NCI-H2227 (cell line): Measurements from ENCODE around the gene LONP2.
"Not testable (repeated sequence)": the region's sequence is repeated elsewhere in the genome, so short reads cannot be mapped to it uniquely, and the experiment has no call there.

Experiments used
- DNase-seq: peaks from one replicate; lab custom pipeline; 2025; ENCODE audit not compliant: unreplicated experiment; lab: John Stamatoyannopoulos, UW

The LONP2 gene

DNA sequence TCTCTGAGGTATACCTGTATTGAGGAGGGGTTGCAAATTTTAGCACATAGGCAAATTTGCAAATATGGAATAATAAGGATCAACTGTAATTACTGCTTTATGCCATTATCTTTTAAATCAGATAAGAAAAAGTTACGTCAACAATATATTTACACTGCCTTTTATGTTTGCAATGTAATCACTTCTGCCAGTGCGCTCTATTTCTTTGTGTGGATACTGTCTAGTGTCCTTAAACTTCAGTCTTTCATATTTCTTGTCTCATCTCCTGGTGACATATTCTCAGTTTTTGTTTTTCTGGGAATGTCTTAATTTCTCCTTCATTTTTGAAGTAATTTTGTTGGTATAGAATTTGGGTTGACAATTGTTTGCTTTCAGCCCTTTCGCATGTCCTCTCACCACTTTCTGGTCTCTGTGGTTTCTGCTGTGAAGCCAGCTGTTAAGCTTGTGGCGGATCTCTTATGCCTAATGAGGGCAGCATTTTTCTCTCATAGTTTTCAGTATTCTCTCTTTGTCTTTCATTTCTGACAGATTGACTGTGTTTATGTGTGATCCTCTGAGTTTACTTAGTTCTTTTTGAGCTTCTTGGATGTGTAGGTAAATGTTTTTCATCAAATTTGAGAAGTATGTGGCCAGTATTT, 40.8 kb downstream of the LONP2 start:
- no peak for DNase-seq

DNA sequence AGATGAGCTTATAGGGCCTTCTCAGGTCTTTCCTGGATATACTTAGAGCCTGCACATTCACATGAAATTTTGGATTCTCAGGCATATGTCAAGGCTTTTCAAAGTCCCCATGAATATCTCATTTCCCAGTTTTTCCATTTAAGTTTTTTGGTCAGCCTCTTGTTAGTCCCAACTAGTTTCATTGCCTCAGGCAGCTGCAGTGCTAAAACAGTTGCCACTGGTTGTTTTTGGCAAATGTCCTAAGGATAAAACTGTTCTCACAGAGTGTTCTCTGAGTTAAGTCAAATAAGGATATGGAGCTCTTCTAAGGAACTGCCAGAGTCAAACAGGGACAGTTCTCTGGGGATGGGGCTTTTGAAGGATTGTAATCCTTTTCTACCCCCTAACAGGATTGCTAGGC, 43.1 kb downstream of the LONP2 start:
- no peak for DNase-seq

DNA sequence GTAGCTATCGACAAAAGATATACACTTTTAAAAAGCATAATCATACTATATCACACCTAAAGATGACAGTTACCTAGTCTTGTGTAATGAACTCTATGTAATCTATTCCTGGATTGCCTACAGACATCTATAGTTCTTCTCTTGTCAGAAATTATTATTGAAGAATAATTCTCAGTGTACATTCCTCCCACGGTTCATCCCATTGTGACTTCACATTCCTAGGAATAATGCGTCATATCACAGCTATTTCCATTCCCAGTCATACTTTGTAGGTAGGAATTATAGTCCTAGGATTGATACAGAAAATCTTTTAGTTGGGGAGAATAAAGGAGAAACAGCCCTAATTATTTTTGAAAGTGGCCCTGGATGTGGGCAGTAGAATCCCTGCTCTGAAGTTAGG, 47.2 kb downstream of the LONP2 start:
- no peak for DNase-seq

DNA sequence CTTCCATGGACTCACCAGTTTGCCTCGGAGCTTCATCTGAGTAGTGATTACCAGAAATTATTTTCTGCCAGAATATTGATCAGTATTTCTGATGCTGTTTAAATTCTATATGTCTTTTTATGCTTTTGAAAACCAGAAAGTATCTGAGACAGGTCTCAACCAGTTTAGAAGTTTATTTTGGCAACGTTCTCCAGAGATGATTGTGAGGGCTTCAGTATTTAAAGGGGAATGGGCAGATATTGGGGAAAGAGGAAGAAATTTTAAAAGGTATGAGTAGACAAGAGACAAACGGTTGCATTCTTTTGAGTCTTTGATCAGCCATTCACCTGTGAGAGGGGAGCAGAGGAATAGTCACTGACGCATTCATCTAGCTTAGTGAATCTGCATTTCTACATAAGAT, 47.7 kb downstream of the LONP2 start:
- DNase-seq: no peak

DNA sequence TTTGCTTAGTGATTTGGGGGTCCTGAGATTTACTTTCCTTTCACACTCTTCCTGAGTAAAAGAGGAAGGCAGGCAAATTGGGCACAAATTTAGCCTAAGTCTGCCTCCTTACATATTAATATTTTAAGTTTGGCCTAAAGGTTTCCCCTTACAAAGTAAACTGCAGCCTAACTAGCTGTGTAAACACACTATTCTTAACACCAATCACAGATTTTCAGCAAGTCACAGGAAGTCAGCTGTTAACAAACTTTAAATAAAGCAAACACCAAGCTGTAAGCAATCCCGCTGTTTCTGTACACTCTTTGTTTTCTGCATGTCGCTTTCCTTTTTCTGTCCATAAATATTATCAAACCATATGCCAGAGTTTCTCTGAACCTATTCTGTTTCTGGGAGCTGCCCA, 48.4 kb downstream of the LONP2 start:
- DNase-seq: no peak

DNA sequence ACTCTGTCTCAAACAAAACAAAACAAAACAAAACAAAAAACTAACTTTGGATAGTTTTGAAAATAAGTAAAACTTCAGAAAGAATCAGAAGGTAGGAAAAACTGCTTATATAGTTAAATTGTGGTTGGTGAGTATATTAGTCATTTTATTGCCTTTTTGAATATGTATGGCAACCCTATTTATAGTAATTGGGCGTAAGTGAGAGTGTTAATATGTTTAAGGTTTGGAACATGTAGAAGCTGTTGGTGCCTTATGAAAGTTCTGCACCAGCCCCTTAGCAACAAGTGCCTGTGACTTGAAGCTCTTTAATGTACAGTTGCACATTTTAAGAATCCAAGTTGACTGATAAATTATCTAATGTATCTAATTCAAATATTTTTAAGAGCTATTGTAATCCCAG, 50.6 kb downstream of the LONP2 start:
- DNase-seq: no peak

DNA sequence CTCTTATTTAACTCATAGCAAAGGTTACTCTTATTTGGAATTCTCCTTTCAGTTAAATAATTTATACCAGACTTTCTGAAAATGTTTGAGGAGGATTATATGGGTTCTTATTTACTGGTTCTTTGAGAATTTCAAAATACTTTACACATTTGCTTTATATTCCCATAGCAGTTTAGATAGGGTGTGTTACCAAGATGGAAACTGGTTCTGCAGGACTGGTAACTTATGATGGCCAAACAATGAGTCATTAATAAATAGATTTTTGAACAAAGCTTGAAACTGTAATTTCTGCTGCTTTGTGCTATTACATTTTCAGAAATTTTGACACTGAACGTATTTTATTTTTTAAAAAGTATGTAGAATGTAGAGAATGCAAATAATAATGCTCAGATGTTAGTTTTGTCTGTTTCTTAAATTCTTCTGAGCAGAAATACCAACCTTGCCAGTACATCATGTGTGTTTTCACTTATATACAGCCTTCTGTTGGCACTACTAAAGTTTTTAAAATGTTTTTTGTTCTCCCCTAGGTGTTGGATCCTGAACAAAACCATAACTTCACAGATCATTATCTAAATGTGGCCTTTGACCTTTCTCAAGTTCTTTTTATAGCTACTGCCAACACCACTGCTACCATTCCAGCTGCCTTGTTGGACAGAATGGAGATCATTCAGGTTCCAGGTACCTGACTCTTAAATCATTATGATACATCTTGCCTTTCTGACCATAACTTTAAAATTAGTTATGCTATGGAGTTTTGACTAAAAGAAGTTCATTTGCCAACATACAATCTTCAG, 51.6 kb downstream of the LONP2 start:
- no peak for DNase-seq

DNA sequence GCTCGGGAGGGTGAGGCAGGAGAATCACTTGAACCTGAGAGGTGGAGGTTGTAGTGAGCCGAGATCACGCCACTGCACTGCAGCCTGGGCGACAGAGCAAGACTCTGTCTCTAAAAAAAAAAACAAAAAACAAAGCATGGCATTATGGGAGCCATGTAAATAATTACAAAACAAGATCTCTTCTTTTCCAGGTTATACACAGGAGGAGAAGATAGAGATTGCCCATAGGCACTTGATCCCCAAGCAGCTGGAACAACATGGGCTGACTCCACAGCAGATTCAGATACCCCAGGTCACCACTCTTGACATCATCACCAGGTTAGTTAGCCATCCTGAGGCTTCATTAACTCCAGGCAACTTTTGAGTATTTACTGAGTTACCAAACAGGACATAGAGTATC, 55.4 kb downstream of the LONP2 start:
- DNase-seq: no peak

DNA sequence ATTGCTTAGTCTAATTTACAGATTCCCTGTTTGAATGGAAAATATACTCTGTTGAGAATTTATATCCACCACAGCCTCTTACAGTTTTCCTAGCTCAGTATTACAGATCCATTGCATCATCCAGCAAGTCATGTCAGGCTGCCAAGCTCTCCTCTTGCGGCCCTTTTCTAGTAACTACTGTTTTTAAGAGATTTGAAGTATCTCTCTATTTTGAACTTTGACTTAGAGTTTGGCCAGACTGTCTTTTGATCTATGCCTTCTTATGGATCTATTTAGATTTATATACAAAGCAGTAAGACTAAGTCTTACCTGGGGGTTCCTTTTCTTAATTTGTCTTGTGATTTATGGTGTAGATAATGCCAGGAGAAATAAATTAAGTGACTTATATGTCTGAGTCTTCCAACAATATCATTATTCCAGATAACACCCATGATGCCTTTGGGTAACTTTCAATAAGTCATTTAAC, 56.3 kb downstream of the LONP2 start:
- DNase-seq: no peak

DNA sequence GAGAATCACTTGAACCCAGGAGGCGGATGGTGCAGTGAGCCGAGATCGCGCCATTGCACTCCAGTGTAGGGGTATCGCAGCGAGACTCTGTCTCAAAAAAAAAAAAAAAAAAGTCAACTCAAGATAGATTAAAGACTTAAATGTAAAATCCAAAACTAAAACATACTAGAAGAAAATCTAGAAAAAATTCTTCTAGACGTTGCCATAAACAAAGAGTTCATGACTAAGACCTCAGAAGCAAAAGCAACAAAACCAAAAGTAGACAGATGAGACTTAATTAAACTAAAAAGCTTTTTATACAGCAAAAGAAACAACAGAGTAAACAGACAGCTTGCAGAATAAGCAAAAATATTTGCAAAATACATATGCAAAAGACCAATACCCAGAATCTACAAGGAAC, 64.4 kb downstream of the LONP2 start:
- no peak for DNase-seq

DNA sequence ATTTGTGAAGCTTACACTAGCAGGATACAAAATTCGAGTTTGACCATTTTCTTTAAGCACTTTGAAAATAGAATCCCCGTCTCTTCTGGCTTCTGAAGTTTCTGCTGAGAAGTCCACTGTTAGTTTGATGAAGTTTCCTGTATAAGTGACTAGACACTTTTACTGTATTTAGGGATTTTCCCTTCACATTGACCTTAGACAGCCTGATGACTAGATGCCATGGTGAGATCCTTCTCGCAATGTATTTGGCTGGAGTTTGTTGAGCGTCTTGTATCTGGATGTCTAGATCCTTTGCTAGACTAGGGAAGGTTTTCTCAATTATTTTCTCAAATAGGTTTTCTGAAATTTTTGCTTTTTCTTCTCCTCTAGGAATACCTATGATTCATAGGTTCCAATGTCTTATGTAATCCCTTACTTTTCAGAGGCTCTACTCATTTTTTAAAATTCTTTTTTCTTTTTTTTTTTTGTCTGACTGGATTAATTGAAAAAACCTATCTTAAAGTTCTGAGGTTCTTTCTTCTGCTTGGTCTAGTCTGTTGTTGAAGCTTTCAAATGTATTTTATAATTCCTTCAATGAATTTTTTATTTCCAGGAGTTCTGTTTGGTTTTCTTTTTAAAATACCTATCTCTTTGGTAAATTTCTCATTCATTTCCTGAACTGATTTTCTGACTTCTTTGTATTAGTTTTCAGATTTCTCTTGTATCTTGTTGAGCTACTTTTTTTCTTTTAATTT, 67.0 kb downstream of the LONP2 start:
- no peak for DNase-seq

DNA sequence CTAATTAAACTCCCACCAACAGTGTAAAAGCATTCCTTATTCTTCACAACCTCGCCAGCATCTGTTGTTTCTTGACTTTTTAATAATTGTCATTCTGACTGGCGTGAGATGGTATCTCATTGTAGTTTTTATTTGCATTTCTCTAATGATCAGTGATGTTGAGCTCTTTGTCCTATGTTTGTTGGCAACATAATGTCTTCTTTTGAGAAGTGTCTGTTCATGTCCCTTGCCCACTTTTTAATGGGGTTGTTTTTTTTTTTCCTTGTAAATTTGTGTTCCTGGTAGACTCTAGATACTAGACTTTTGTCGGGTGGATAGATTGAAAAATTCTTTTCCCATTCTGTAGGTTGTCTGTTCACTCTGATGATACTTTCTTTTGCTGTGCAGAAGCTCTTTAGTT, 69.8 kb downstream of the LONP2 start:
- DNase-seq: not testable (repeated sequence)

DNA sequence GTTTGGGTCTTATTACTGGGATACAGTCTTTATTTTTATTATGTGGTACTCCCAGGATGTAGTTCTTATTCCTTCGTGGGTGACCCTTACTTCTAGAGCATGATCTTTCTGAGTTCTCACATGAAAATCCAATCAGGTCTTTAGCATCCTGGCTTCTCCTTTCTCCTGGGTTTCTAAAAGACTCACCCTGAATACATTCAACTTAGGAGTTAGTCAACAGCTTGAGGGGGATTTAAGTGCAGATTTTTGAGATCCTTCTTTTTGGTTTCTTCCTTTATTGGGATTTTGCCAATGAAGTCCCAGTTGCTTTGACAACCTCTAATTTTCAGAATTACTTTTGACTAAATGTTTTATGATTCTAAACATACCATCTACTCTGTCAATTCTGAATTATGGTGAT, 72.9 kb downstream of the LONP2 start:
- DNase-seq: no peak

DNA sequence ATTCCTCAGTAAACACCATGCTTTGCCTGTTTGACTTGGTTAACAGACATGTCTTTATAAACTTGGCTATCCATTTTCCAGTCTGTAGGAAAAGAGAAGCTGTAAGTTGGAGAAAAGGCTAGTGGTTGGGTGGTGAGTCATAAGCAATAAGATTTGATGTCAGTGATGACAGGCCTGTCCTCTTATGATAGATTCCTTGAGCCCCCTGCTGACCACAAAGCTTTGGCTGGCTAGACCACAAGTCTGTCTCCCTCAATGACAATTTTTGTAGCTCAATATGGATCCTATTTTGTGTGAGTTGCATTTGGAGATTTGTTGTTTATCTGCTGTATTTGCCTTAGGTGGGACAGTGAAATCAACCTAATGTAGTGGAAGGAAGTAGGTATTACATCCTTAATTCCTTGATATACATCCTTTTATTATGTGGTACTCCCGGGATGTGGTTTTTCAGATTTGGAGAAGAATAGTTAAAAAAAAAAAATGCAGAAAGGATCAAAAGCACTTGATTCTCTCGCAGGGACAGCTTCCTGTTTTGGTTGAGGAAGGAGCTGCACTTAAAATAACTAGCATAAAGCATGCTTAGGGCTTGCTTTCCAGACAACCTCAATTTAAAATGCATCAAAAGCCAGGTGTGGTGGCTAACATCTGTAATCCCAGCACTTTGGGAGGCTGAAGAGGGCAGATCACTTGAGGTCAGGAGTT, 73.7 kb downstream of the LONP2 start:
- no peak for DNase-seq

DNA sequence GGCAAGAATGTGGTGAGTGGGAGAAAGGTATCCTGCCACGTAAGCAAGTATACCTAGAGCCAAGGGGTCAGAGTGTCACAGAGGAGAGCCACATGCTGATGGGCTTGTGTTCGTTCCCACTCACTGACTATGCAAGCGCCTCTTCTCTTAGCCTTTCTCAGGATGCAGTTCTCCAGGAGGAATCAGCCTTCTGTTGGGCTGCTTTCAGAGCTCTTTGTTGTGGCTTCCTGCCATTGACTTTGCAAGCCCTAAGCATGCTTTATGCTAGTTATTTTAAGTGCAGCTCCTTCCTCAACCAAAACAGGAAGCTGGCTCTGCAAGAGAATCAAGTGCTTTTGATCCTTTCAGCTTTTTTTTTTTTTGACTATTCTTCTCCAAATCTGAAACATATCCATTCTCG, 74.5 kb downstream of the LONP2 start:
- DNase-seq: no peak

DNA sequence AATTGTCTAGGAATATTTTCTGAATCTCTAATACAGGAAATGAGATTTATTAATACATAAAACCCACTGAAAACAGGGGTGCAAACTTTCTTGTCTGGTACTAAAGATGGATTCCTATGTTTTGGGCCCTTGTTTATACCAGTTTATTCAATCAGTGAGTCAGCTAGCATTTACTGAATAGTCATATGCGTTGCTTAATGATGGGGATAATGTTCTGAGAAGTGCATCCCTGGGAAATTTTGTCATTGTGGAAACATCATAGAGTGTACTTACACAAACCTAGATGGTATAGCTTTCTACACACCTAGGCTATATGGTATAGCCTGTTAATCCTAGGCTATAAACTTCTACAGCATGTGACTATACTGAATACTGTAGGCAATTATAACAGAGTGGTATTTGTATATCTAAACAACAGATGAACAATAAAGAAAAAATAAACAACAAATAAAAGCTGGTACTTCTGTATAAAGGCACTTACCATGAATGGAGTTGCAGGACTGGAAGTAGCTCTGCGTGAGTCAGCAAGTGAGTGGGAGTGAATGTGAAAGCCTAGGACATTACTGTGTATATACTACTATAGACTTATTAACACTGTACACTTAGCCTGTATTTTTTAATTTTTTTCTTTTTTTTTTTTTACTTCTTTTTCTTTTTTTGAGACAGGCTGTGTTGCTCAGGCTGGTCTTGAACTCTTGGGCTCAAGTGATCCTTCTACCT, 77.4 kb downstream of the LONP2 start:
- no peak for DNase-seq

DNA sequence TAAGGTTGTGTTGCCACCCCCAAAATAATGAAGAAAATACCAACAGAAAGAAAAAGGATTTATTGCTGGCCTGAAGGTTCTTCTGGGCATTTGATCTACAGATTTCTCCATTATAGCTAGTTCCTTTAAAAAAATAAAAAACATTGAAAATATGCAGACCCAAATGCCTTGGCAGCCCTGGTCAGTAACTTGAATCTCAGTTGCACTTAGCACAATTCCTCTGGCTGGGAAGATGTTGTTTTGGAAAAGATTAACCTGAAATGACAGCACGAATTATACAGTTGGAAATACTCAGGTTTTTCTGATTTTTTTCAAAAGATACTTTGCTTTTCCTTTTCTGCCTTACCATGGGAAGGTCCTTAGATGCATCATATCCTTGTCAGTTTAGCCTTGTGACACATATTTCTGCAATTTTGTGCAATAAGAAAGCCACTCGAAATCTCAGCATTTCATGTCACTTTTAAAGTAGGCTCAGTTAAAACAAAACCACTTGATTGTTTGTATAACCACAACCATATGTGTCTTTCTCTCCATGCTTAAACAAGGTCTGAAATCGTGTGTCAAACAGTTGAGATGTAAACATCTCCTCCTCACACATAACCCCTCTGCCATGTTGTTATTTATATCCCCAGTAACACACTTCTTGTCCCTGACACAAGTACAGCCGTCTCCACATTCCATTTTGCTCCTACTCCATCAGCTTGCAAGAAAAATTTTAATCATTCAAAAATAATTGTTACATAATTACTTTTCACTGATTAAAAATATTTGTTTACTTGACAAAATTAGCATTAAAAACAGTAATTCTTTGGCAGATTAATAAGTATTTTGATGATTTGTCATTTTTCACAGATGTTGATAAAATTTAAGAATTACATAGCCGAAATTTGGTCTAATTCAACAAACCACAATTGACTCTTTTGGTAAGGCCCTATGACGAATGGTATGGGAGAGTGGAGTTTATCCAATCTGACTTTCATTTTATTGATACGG, 80.0 kb downstream of the LONP2 start:
- DNase-seq: no peak

DNA sequence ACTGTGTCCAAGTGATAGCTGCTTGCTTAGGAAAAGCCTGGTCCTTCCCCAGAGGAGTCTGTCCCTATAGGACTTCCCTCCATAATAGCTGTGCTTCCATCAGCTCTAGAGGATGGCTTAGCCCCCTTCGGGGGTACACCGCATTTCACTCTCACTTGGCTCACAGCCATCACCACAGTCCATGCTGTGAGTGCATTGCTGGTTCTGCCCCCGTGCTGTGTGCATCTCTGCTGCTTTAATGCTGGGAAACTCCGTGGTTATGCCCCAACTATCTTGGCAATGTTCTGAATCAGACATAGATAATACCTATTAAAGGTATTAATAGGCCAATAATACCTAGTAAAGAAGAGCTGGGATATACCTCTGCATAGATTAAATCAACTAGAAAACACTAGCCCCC, 82.8 kb downstream of the LONP2 start:
- DNase-seq: peak; percentile 26

DNA sequence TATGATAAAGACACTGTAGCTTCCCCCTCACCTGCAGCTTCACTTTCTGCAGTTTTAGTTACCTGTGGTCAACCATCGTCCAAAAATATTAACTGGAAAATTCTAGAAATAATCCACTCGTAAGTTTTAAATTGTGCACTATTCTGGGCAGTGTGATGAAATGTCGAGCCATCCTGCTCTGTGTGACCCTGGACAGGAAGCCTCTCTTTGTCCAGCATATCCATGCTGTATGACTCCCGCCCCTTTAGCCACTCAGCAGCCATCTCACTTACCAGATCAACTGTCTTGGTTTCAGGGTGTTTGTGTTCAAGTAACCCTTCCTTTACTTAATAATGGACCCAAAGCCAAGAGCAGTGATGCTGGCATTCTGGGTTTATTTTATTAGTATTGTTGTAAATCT, 85.0 kb downstream of the LONP2 start:
- no peak for DNase-seq
